ENCODE measurements around the gene RNF183. TPM values are rescaled to one million over a fixed set of nuclear protein-coding genes. Genes with fewer than 3 reads are reported as not detected.

RNF183 gene
- total and polyA plus RNA-seq, 9 of the 15 experiments (the other 6 are each of a cell fraction or from before 2014, with no cell fraction given) = 0.04 to 2.0 (median 0.16) TPM; not detected in 5

DNA sequence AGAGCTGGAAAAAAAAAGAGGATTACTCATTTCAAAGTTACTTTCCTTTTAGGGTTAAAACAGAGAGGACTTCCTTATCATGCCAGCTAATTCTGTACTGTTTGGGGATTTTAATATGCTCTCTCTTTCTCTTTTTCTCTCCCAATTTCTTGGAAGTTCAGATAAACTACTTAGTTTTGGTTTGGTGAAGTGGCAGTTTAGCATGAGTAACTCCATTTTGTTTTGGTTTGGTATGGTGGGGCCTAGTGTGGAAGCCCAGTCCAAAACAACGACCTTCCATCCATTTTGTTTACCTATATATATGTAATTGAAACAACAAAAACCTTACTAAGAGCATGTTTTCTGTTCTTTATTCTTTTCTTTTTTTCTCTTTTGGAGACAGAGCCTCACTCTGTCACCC lies 42.5 kb upstream of the RNF183 start (continued):
- TF ChIP-seq, protein P1, sequence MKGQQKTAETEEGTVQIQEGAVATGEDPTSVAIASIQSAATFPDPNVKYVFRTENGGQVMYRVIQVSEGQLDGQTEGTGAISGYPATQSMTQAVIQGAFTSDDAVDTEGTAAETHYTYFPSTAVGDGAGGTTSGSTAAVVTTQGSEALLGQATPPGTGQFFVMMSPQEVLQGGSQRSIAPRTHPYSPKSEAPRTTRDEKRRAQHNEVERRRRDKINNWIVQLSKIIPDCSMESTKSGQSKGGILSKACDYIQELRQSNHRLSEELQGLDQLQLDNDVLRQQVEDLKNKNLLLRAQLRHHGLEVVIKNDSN (CRISPR knock-in tag; IDR thresholded peaks at IDR 0.05) = no peak
- TF ChIP-seq MYC (IDR thresholded peaks at IDR 0.05; ENCODE audit: low read depth, low read length) = no peak
- peak; percentile 69; the same call in 1 of the 2 replicates for TF ChIP-seq MYC (CRISPR knock-in tag; IDR thresholded peaks at IDR 0.05; ENCODE audit: borderline replicate concordance, low read depth)
- no peak for TF ChIP-seq DACH1 (IDR thresholded peaks at IDR 0.05; ENCODE audit: partially characterized antibody)
- TF ChIP-seq MXD1 (CRISPR knock-in tag; IDR thresholded peaks at IDR 0.05; ENCODE audit: borderline replicate concordance, poor library complexity, severe bottlenecking) = peak; percentile 33
- no peak for TF ChIP-seq HDAC6 (IDR thresholded peaks at IDR 0.05; ENCODE audit: low read depth, low read length)
- TF ChIP-seq, protein P2, sequence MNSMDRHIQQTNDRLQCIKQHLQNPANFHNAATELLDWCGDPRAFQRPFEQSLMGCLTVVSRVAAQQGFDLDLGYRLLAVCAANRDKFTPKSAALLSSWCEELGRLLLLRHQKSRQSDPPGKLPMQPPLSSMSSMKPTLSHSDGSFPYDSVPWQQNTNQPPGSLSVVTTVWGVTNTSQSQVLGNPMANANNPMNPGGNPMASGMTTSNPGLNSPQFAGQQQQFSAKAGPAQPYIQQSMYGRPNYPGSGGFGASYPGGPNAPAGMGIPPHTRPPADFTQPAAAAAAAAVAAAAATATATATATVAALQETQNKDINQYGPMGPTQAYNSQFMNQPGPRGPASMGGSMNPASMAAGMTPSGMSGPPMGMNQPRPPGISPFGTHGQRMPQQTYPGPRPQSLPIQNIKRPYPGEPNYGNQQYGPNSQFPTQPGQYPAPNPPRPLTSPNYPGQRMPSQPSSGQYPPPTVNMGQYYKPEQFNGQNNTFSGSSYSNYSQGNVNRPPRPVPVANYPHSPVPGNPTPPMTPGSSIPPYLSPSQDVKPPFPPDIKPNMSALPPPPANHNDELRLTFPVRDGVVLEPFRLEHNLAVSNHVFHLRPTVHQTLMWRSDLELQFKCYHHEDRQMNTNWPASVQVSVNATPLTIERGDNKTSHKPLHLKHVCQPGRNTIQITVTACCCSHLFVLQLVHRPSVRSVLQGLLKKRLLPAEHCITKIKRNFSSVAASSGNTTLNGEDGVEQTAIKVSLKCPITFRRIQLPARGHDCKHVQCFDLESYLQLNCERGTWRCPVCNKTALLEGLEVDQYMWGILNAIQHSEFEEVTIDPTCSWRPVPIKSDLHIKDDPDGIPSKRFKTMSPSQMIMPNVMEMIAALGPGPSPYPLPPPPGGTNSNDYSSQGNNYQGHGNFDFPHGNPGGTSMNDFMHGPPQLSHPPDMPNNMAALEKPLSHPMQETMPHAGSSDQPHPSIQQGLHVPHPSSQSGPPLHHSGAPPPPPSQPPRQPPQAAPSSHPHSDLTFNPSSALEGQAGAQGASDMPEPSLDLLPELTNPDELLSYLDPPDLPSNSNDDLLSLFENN (IDR thresholded peaks at IDR 0.05; ENCODE audit: low read depth in 2 of 2, low read length in 2 of 2) = no peak
- TF ChIP-seq ZBED1 (IDR thresholded peaks at IDR 0.05) = no peak
- 0 out of 2 replicates have a peak, but pooled peaks have one; percentile 34 for TF ChIP-seq SNAPC5 (CRISPR knock-in tag; IDR thresholded peaks at IDR 0.05)
- TF ChIP-seq, protein P3, sequence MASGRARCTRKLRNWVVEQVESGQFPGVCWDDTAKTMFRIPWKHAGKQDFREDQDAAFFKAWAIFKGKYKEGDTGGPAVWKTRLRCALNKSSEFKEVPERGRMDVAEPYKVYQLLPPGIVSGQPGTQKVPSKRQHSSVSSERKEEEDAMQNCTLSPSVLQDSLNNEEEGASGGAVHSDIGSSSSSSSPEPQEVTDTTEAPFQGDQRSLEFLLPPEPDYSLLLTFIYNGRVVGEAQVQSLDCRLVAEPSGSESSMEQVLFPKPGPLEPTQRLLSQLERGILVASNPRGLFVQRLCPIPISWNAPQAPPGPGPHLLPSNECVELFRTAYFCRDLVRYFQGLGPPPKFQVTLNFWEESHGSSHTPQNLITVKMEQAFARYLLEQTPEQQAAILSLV (tag; IDR thresholded peaks at IDR 0.05) = peak; percentile 89
- TF ChIP-seq HCFC1 (IDR thresholded peaks at IDR 0.05; ENCODE audit: low read depth, low read length) = no peak
- TF ChIP-seq, protein P4, sequence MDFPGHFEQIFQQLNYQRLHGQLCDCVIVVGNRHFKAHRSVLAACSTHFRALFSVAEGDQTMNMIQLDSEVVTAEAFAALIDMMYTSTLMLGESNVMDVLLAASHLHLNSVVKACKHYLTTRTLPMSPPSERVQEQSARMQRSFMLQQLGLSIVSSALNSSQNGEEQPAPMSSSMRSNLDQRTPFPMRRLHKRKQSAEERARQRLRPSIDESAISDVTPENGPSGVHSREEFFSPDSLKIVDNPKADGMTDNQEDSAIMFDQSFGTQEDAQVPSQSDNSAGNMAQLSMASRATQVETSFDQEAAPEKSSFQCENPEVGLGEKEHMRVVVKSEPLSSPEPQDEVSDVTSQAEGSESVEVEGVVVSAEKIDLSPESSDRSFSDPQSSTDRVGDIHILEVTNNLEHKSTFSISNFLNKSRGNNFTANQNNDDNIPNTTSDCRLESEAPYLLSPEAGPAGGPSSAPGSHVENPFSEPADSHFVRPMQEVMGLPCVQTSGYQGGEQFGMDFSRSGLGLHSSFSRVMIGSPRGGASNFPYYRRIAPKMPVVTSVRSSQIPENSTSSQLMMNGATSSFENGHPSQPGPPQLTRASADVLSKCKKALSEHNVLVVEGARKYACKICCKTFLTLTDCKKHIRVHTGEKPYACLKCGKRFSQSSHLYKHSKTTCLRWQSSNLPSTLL (IDR thresholded peaks at IDR 0.05) = no peak
- no peak for TF ChIP-seq TBL1XR1 (IDR thresholded peaks at IDR 0.05; ENCODE audit: low read length in 2 of 2)
- TF ChIP-seq KAT7 (CRISPR knock-in tag; IDR thresholded peaks at IDR 0.05; ENCODE audit: borderline replicate concordance) = no peak
- TF ChIP-seq SRSF7 (optimal IDR thresholded peaks at IDR 0.05; ENCODE audit: low read depth, low read length) = no peak
- TF ChIP-seq ZBTB17 (CRISPR knock-in tag; IDR thresholded peaks at IDR 0.05) = peak; percentile 89
